Chondrocyte (in vitro differentiated cells): ENCODE data around the gene MACROH2A1. TPM values are rescaled to one million over a fixed set of nuclear protein-coding genes. Genes with fewer than 3 reads are reported as not detected.

ENCODE experiments used
- DNase-seq: peaks from one replicate; pipeline ENCODE4 v3.0.0; 2021; ENCODE audit warnings: mixed read lengths, low spot score
- H3K27ac Mint-ChIP-seq: one replicate; pipeline ENCODE4 v1.8.0; 2021; ENCODE audit warnings: mild to moderate bottlenecking, moderate library complexity, mixed read lengths; ENCODE audit not compliant: unreplicated experiment
- H3K27me3 Mint-ChIP-seq: 2 replicates; pipeline ENCODE4 v1.8.0; 2021; ENCODE audit warnings: low read depth, mixed read lengths
- H3K36me3 Mint-ChIP-seq: 2 replicates; pipeline ENCODE4 v1.8.0; 2021; ENCODE audit warnings: low read depth, mixed read lengths
- H3K4me1 Mint-ChIP-seq: 2 replicates; pipeline ENCODE4 v1.8.0; 2021; ENCODE audit warnings: low read depth, mild to moderate bottlenecking, mixed read lengths
- H3K4me3 Mint-ChIP-seq: one replicate; pipeline ENCODE4 v1.8.0; 2021; ENCODE audit warnings: mild to moderate bottlenecking, moderate library complexity, mixed read lengths; ENCODE audit not compliant: unreplicated experiment
- H3K9me3 Mint-ChIP-seq: 2 replicates; pipeline ENCODE4 v1.8.0; 2021; ENCODE audit warnings: low read depth, mixed read lengths
- total RNA-seq: library from RNA; stranded (reverse); gene quantifications from 3 replicates; pipeline ENCODE4 v1.2.1, GENCODE V29; 2021
- TF ChIP-seq, protein P1 (sequence below): fragments of 200-600 bp; sonication (generic); IDR thresholded peaks from 2 replicates; pipeline ENCODE4 v1.5.0; 2021; ENCODE audit warnings: antibody characterized with exemption, mild to moderate bottlenecking, moderate library complexity

MACROH2A1 gene
- total RNA-seq, 1 donor from 2014 or later = 100 TPM

DNA sequence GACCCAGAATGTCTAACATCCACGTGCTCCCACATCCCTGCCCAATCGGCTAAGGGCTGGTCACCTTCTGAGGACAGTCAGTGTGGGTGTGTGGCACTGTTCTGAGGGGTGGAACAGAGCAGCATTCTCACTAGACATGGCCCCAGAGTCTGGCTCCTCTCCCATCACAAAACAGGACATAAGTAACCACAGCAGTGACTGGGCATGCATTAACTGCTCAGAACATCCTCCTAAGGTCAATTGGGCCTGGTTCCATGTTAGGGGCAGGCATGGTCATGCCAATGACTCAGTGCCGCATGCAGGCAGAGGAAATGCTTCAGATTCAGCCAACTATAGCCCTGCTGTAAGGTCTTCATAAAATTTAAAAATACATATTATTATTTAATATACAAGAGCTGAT, 12.9 kb downstream of the MACROH2A1 start:
- H3K27me3 Mint-ChIP-seq = no peaks in the 10 kb centered on the region
- peak overlapping the region; percentile 92 for H3K27ac Mint-ChIP-seq
- no peak overlapping the region for H3K4me3 Mint-ChIP-seq
- DNase-seq = no peak
- TF ChIP-seq, protein P1, sequence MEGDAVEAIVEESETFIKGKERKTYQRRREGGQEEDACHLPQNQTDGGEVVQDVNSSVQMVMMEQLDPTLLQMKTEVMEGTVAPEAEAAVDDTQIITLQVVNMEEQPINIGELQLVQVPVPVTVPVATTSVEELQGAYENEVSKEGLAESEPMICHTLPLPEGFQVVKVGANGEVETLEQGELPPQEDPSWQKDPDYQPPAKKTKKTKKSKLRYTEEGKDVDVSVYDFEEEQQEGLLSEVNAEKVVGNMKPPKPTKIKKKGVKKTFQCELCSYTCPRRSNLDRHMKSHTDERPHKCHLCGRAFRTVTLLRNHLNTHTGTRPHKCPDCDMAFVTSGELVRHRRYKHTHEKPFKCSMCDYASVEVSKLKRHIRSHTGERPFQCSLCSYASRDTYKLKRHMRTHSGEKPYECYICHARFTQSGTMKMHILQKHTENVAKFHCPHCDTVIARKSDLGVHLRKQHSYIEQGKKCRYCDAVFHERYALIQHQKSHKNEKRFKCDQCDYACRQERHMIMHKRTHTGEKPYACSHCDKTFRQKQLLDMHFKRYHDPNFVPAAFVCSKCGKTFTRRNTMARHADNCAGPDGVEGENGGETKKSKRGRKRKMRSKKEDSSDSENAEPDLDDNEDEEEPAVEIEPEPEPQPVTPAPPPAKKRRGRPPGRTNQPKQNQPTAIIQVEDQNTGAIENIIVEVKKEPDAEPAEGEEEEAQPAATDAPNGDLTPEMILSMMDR = no peak
- peaks cover 18% of the 10 kb centered on the region for H3K36me3 Mint-ChIP-seq
- H3K4me1 Mint-ChIP-seq = peaks cover 67% of the 10 kb centered on the region
- no peaks in the 10 kb centered on the region for H3K9me3 Mint-ChIP-seq

DNA sequence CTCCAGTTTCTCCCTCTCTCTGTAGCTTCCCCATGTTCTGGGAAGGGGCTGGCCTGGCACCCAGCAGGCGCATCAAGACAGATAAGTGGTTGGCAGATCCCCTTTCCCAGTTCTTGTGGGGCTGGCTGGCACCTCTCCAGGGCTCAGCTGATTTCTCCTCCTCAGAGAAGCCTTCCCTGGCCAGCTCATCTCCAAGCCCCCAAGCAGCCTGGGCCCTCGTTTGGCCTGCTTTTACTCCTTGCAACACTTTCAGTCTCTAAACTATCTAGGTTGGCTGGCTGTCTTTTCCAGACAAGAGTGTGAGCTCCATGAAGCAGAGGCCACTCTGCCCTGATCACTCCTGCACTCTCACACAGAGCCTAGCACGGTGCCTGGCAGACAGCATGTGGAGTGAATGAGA, 13.5 kb downstream of the MACROH2A1 start:
- TF ChIP-seq, protein P1 = no peak
- no peak for DNase-seq
- peak overlapping the region; percentile 51 for H3K27ac Mint-ChIP-seq
- no peaks in the 10 kb centered on the region for H3K9me3 Mint-ChIP-seq
- no peak overlapping the region for H3K4me3 Mint-ChIP-seq
- H3K27me3 Mint-ChIP-seq = no peaks in the 10 kb centered on the region
- peaks cover 66% of the 10 kb centered on the region for H3K4me1 Mint-ChIP-seq
- peaks cover 18% of the 10 kb centered on the region for H3K36me3 Mint-ChIP-seq

DNA sequence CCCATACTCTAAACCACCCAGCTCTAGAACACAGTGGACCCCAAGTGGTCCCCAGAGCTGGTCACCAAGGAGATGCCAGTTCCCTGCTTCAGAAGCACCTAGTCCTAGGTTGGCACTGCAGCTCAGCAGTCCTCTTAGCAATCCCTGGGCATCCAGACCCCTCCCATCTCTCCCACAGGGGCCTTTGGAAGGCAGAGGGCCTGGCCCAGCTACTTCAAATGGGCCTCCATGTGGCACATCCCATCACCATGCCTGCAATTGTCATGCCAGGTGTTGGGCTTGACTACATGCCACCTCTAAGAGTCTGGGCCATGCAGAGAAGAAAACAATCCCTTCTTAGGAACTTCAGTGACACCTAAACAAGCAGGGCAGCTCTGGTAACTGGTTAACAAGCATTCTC, 14.1 kb downstream of the MACROH2A1 start:
- Mint-ChIP-seq H3K9me3 (no peaks in the 10 kb centered on the region), H3K27me3 (no peaks in the 10 kb centered on the region), H3K36me3 (peaks cover 18% of the 10 kb centered on the region), H3K4me1 (peaks cover 65% of the 10 kb centered on the region), H3K4me3 (no peak overlapping the region), H3K27ac (no peak overlapping the region)
- TF ChIP-seq, protein P1 = no peak
- no peak for DNase-seq

DNA sequence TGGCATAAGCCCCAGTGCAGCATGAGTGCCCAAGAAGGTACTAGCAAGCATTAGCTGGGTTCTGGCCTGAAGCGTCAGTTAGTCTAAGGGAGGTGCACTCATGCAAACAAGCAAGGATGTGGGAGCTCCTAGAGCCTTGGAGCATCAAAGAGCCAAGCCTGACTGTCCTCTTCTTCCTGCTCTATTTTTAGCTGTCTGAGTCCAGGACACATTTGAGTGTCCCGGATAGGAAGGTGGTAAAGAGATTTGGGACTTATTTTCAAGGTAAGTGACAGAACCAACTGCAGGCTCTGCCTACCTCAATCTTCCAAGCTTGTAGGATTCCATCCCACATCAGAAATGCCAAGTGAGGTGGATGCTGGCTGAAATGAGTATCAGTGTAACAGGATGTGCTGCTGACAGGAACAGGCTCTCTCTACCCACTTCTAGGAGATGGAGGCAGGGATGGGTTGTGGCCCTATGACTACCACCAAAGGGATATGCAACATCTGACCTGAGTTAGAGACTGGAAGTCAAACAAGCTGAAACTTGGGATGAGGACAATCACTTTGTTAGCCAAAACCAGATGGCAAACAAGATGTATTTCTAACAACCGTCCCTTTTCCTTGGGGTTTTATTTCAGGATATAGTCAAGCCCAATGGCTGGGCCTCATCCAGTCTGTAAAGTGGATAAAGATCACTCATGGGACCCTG, 15.1 kb downstream of the MACROH2A1 start:
- Mint-ChIP-seq H3K9me3 (no peaks in the 10 kb centered on the region), H3K27me3 (no peaks in the 10 kb centered on the region), H3K36me3 (peaks cover 18% of the 10 kb centered on the region), H3K27ac (no peak overlapping the region), H3K4me1 (peaks cover 69% of the 10 kb centered on the region), H3K4me3 (no peak overlapping the region)
- TF ChIP-seq, protein P1 = no peak
- DNase-seq = no peak

DNA sequence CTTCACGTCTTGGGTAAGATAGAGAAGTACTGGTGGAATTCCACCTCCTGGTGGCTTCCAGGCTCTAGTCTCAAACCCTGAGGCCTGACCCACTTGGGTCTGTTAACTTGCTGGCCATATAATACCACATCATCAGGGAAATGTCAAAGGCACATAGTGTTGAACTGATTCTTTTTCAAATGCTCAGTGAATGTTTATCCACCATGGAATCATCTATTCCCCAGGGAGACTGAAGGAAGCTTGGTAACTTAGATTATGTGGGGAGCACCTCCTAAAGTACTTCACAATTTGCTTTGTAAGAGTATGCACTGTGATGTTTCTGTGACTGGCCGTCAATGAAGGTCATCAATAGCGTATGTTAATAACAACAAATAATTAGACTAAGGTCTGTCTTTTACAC, 16.1 kb downstream of the MACROH2A1 start:
- H3K27me3 Mint-ChIP-seq = no peaks in the 10 kb centered on the region
- H3K27ac Mint-ChIP-seq = peak overlapping the region; percentile 52
- TF ChIP-seq, protein P1 = no peak
- peaks cover 72% of the 10 kb centered on the region for H3K4me1 Mint-ChIP-seq
- no peak for DNase-seq
- H3K9me3 Mint-ChIP-seq = no peaks in the 10 kb centered on the region
- H3K36me3 Mint-ChIP-seq = peaks cover 13% of the 10 kb centered on the region
- no peak overlapping the region for H3K4me3 Mint-ChIP-seq
